HepG2 (cell line): Measurements from ENCODE around the gene STEAP1B. TPM values are rescaled to one million over a fixed set of nuclear protein-coding genes. Genes with fewer than 3 reads are reported as not detected.

Experiments
- ATAC-seq: fragments of 200-7000 bp; cut with Tn5 transposase; 3 replicates; pipeline ENCODE4 v1.9.1; 2020; ENCODE audit warnings: mild to moderate bottlenecking, moderate library complexity
- BruUV-seq: library from RNA; stranded (reverse); fragments of 400-500 nt; replicated peaks from 2 replicates; lab custom pipeline; 2021; lab: Mats Ljungman, UMichigan
- CTCF ChIA-PET: fragments of 300-600 bp; formaldehyde crosslinking; extraction: SDS; loops from one replicate; lab custom pipeline; 2021; ENCODE audit warnings: low total read pairs, inconsistent platforms, low intra/inter-chr PET ratio; lab: Yijun Ruan, JAX
- POLR2A ChIA-PET: fragments of 350-600 bp; sonication (Branson Sonifier 250); formaldehyde crosslinking; loops from one replicate; lab custom pipeline; 2020; ENCODE audit warnings: antibody characterized with exemption, inconsistent platforms; lab: Yijun Ruan, JAX
- DNase-seq: peaks from one replicate; pipeline ENCODE4 v3.0.0-alpha.2; 2015; ENCODE audit warnings: low spot score
- FAIRE-seq: peaks from 3 replicates; lab custom pipeline; 2011; peaks lifted over from hg19 to GRCh38; lab: Jason Lieb, UNC
- H2AFZ ChIP-seq: one replicate; pipeline ENCODE4 v1.6.1; 2011; ENCODE audit warnings: low read length, inconsistent platforms
- H3K27ac ChIP-seq: fragments of 300-600 bp; 3 replicates; pipeline ENCODE4 v1.8.0; 2011; ENCODE audit warnings: mixed run types, mild to moderate bottlenecking, mixed read lengths, low read length, inconsistent platforms; ENCODE audit not compliant: insufficient read depth; ENCODE audit errors: extremely low read length
- H3K27me3 ChIP-seq, 2 experiments: fragments of 200-600 bp in 1 of 2; 2 replicates in 1 of 2; 3 replicates in 1 of 2; pipeline versions ENCODE4 v1.6.0 to v1.8.0; 2011; ENCODE audit warnings: low read length in 2 of 2, mild to moderate bottlenecking in 2 of 2, moderate library complexity in 2 of 2, inconsistent platforms in 1 of 2; ENCODE audit not compliant: insufficient read depth in 2 of 2, control insufficient read depth in 1 of 2
- H3K36me3 ChIP-seq, 2 experiments: fragments of 200-600 bp in 1 of 2; replicated peaks in 1 of 2; 2 replicates in 1 of 2; 3 replicates in 1 of 2; pipeline versions ENCODE4 v1.5.1 to v1.8.0; 2011; ENCODE audit warnings: low read length in 2 of 2, inconsistent platforms in 1 of 2; ENCODE audit not compliant: insufficient read depth in 2 of 2, control insufficient read depth in 1 of 2
- H3K4me1 ChIP-seq: 2 replicates; pipeline ENCODE4 v1.5.1; 2012; ENCODE audit warnings: low read length, inconsistent platforms; ENCODE audit not compliant: insufficient read depth
- H3K4me2 ChIP-seq: 2 replicates; pipeline ENCODE4 v1.6.0; 2011; ENCODE audit warnings: low read depth, low read length, inconsistent platforms
- H3K4me3 ChIP-seq, 3 experiments: fragments of 200-600 bp in 1 of 3; sonication (generic), shearing (Covaris generic) in 1 of 3; replicated peaks in 1 of 3; 2 replicates each; pipeline ENCODE4 v1.5.1; 2011 to 2016; ENCODE audit warnings: low read length in 3 of 3, inconsistent platforms in 2 of 3, low read depth in 2 of 3, mild to moderate bottlenecking in 2 of 3, control low read depth in 1 of 3, mixed read lengths in 1 of 3; ENCODE audit not compliant: insufficient read depth in 1 of 3
- H3K79me2 ChIP-seq: one replicate; pipeline ENCODE4 v1.6.1; 2011; ENCODE audit warnings: low read length, inconsistent platforms; ENCODE audit not compliant: insufficient read depth
- H3K9ac ChIP-seq: 2 replicates; pipeline ENCODE4 v1.6.0; 2011; ENCODE audit warnings: mild to moderate bottlenecking, low read depth, low read length, inconsistent platforms; ENCODE audit not compliant: insufficient read depth
- H3K9me3 ChIP-seq: 2 replicates; pipeline ENCODE4 v1.5.1; 2012; ENCODE audit warnings: mild to moderate bottlenecking, low read length
- H4K20me1 ChIP-seq: 2 replicates; pipeline ENCODE4 v1.6.0; 2011; ENCODE audit warnings: inconsistent platforms, mild to moderate bottlenecking, low read length, moderate library complexity; ENCODE audit not compliant: insufficient read depth
- ATF7 ChIP-seq, 2 experiments: fragments of 450-650 bp in 1 of 2; sonication (generic) in 1 of 2; formaldehyde crosslinking in 1 of 2; IDR thresholded peaks; 2 replicates each; pipeline versions ENCODE4 v1.4.0 to v1.6.1; 2016 to 2020; ENCODE audit warnings: antibody characterized with exemption in 1 of 2, mild to moderate bottlenecking in 1 of 2, missing genetic modification reagents in 1 of 2
- GZF1 ChIP-seq: sonication (generic); formaldehyde crosslinking; IDR thresholded peaks from 2 replicates; pipeline ENCODE4 v1.5.1; 2020; ENCODE audit warnings: mild to moderate bottlenecking, missing genetic modification reagents
- PCBP1 ChIP-seq: fragments of 200-400 bp; formaldehyde crosslinking; IDR thresholded peaks from 2 replicates; pipeline ENCODE4 v1.6.1; 2017; ENCODE audit warnings: mild to moderate bottlenecking, low read depth, low read length, borderline replicate concordance
- SATB2 ChIP-seq: sonication (generic); formaldehyde crosslinking; IDR thresholded peaks from 2 replicates; pipeline ENCODE4 v1.5.0; 2020; ENCODE audit warnings: missing genetic modification reagents
- ZMYM2 ChIP-seq: sonication (generic); formaldehyde crosslinking; IDR thresholded peaks from 2 replicates; pipeline ENCODE4 v1.8.0; 2022; ENCODE audit warnings: mild to moderate bottlenecking, missing genetic modification reagents
- ZNF83 ChIP-seq: sonication (generic); formaldehyde crosslinking; IDR thresholded peaks from 2 replicates; pipeline ENCODE4 v1.4.0; 2020; ENCODE audit warnings: missing genetic modification reagents, mild to moderate bottlenecking, borderline replicate concordance
- WGBS: methylation state at CpG from one replicate; pipeline ENCODE4 v1.1.6; 2017; ENCODE audit warnings: low lambda C conversion rate; 5-methylcytosine and 5-hydroxymethylcytosine counted together
- in situ Hi-C: cut with HindIII; loops from 2 replicates; pipeline ENCODE4 v1.10.0; 2017; ENCODE audit warnings: low pct_unique_long_range_greater_than_20kb; ENCODE audit not compliant: extremely low pct_ligation_motif_present
- intact Hi-C: fragments of 100-400 bp; cut with micrococcal nuclease; formaldehyde crosslinking; loops from one replicate; pipeline ENCODE4 v1.10.0; 2022; ENCODE audit not compliant: unreplicated experiment
- polyA plus RNA-seq, 8 experiments: library from polyadenylated mRNA; depleted of rRNA in 3 of 8; stranded (reverse) in 7 of 8; unstranded in 1 of 8; fragments of >200 nt; fragmentation: Illumina TruSeq in 4 of 8; extraction: Trizol in 4 of 8; gene quantifications; 2 replicates each; pipeline versions ENCODE4 v1.2.1 to v1.2.3, GENCODE V29; 2011 to 2016; ENCODE audit warnings: low read depth in 4 of 8, missing spikeins in 1 of 8, mixed read lengths in 1 of 8; ENCODE audit not compliant: insufficient read depth in 1 of 8
- total RNA-seq, 5 experiments: library from RNA; depleted of rRNA; stranded (reverse); fragments of >200 nt; fragmentation: Illumina TruSeq; extraction: Trizol; gene quantifications; 2 replicates each; pipeline ENCODE4 v1.2.3, GENCODE V29; 2016; ENCODE audit warnings: low read depth in 1 of 5

Gene STEAP1B
- total and polyA plus RNA-seq, 2 of the 13 experiments (the other 11 are each of a cell fraction or from before 2014, with no cell fraction given) = not detected

DNA sequence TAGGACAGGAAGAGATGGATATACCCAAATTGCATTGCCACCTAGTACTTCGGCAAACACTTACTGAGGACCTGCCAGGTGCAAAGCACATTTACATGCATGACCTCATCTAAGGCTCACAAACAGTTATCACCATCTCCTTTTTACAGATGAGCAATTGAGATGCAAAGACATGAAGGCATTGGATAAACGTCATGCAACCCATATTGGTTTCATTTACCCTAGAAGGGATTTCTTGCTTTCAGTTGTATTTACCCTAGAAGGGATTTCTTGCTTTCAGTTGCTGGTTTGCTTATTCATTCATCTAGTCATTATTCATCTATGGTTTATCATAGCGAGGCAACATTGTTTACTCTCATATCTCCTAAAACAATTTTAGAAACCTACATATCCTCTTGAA is 52.2 kb downstream of the STEAP1B start:
- no peak overlapping the region for H3K9ac ChIP-seq
- in situ Hi-C loops = no loop called here
- no peaks in the 10 kb centered on the region for H4K20me1 ChIP-seq
- ChIA-PET POLR2A (no interaction called here), CTCF (no interaction called here)
- H3K4me1 ChIP-seq = peaks cover 56% of the 10 kb centered on the region
- no peak overlapping the region for H3K27ac ChIP-seq
- intact Hi-C loops = no loop called here
- no TSS peak for BruUV-seq
- TF ChIP-seq ATF7 (IDR thresholded peaks at IDR 0.05) (peak; percentile 12; the same call in 1 of the 2 replicates), ATF7 (CRISPR knock-in tag; IDR thresholded peaks at IDR 0.05) (no peak), PCBP1 (no peak), ZNF83 (no peak)
- peaks cover 0 to 4% of the 10 kb centered on the region in 2 experiments; a peak in 2 of 5 replicates for H3K27me3 ChIP-seq
- ATAC-seq = no peak
- no peak for DNase-seq
- no peak overlapping the region for H3K4me2 ChIP-seq
- H3K79me2 ChIP-seq = no peaks in the 10 kb centered on the region
- no peak overlapping the region for H3K4me3 ChIP-seq
- 79% methylated on average over 3 of the region's 3 CpGs for WGBS
- H3K9me3 ChIP-seq = no peaks in the 10 kb centered on the region
- no peak overlapping the region for H2AFZ ChIP-seq
- no peaks in the 10 kb centered on the region for H3K36me3 ChIP-seq
- FAIRE-seq = no peak

DNA sequence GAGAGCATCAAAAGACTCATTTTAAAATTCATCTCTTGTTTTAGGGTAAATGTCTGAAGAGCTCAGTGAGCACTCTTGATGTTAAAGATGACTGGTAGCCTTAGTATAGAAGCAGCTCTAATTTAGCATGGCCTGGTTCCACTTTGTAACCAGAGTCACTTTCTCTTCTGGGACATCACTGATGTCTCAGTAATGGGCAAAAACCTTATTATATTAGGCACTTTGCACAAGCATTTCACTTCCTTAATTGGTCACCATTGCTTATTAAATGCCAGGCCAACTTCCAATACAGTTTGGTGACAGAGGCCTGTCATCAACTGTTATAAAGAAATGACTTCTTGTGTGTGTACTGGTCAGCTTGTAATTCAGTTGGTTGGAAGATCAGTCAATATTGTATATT is 53.0 kb downstream of the STEAP1B start:
- Histone ChIP-seq H3K4me3 (no peak overlapping the region), H2AFZ (no peak overlapping the region), H3K36me3 (no peaks in the 10 kb centered on the region), H3K9me3 (no peaks in the 10 kb centered on the region), H3K79me2 (no peaks in the 10 kb centered on the region), H3K9ac (no peak overlapping the region), H3K4me2 (no peak overlapping the region), H3K27me3 (no peaks in the 10 kb centered on the region), H3K27ac (no peak overlapping the region), H4K20me1 (no peaks in the 10 kb centered on the region), H3K4me1 (peaks cover 57% of the 10 kb centered on the region)
- TF ChIP-seq GZF1 (CRISPR knock-in tag) (no peak), SATB2 (no peak), ZMYM2 (CRISPR knock-in tag) (no peak)
- DNase-seq (no peak), ATAC-seq (no peak), FAIRE-seq (no peak)
- CTCF ChIA-PET = no interaction called here
- BruUV-seq = no TSS peak
- intact Hi-C loops (no loop called here), in situ Hi-C loops (no loop called here)
- POLR2A ChIA-PET = no interaction called here
